ENCODE measurements around the gene TNS3. TPM values are rescaled to one million over a fixed set of nuclear protein-coding genes. Genes with fewer than 3 reads are reported as not detected.

The TNS3 gene
- total RNA-seq, 1 donor: 67.3 TPM

GRCh38 chr7:47394751-47395252 lies 187.1 kb downstream of the TNS3 start:
- DNase-seq (ENCODE audit: low read depth in 2 of 3, low spot score in 2 of 3): no peak

GRCh38 chr7:47394216-47394615 lies 187.7 kb downstream of the TNS3 start:
- DNase-seq (ENCODE audit: low read depth in 2 of 3, low spot score in 2 of 3): no peak

GRCh38 chr7:47393406-47393805 lies 188.5 kb downstream of the TNS3 start:
- no peak for DNase-seq (ENCODE audit: low read depth in 2 of 3, low spot score in 2 of 3)

GRCh38 chr7:47392241-47392759 lies 189.6 kb downstream of the TNS3 start:
- DNase-seq (ENCODE audit: low read depth in 2 of 3, low spot score in 2 of 3): no peak

- no peak for DNase-seq (ENCODE audit: low read depth in 2 of 3, low spot score in 2 of 3)
Measured at GRCh38 chr7:47391726-47392125, 190.2 kb downstream of the TNS3 start.

- DNase-seq (ENCODE audit: low read depth in 2 of 3, low spot score in 2 of 3): no peak
Measured at GRCh38 chr7:47390914-47391313, 191.0 kb downstream of the TNS3 start.

GRCh38 chr7:47389923-47390630 lies 191.8 kb downstream of the TNS3 start:
- DNase-seq (ENCODE audit: low read depth in 2 of 3, low spot score in 2 of 3): no peak

GRCh38 chr7:47389171-47389922 lies 192.6 kb downstream of the TNS3 start:
- no peak for DNase-seq (ENCODE audit: low read depth in 2 of 3, low spot score in 2 of 3)

- DNase-seq (ENCODE audit: low read depth in 2 of 3, low spot score in 2 of 3): no peak
Measured at GRCh38 chr7:47387506-47387905, 194.4 kb downstream of the TNS3 start.

GRCh38 chr7:47386273-47386835 lies 195.6 kb downstream of the TNS3 start:
- no peak for DNase-seq (ENCODE audit: low read depth in 2 of 3, low spot score in 2 of 3)

GRCh38 chr7:47385536-47386125 lies 196.3 kb downstream of the TNS3 start:
- no peak for DNase-seq (ENCODE audit: low read depth in 2 of 3, low spot score in 2 of 3)

- no peak for DNase-seq (ENCODE audit: low read depth in 2 of 3, low spot score in 2 of 3)
Measured at GRCh38 chr7:47384755-47385535, 197.0 kb downstream of the TNS3 start.

GRCh38 chr7:47383696-47384445 lies 198.0 kb downstream of the TNS3 start:
- no peak for DNase-seq (ENCODE audit: low read depth in 2 of 3, low spot score in 2 of 3)

GRCh38 chr7:47383072-47383471 lies 198.8 kb downstream of the TNS3 start:
- DNase-seq (ENCODE audit: low read depth in 2 of 3, low spot score in 2 of 3): no peak

GRCh38 chr7:47382200-47382599 lies 199.7 kb downstream of the TNS3 start:
- no peak for DNase-seq (ENCODE audit: low read depth in 2 of 3, low spot score in 2 of 3)

- no peak for DNase-seq (ENCODE audit: low read depth in 2 of 3, low spot score in 2 of 3)
Measured at GRCh38 chr7:47381134-47381495, 200.8 kb downstream of the TNS3 start.

- no peak for DNase-seq (ENCODE audit: low read depth in 2 of 3, low spot score in 2 of 3)
Measured at GRCh38 chr7:47380325-47381133, 201.4 kb downstream of the TNS3 start.

GRCh38 chr7:47379629-47380324 lies 202.1 kb downstream of the TNS3 start:
- no peak for DNase-seq (ENCODE audit: low read depth in 2 of 3, low spot score in 2 of 3)
